Measurements from ENCODE around the gene PTMS.

GRCh38 chr12:6750506-6750905 lies 15.7 kb upstream of the PTMS start:
- no peak for TF ChIP-seq CTCF (IDR thresholded peaks at IDR 0.05)
- no peak for TF ChIP-seq POLR2A (IDR thresholded peaks at IDR 0.05)

All from adrenal gland (tissue), 5 donors.